ENCODE measurements around the gene PPP1R16B.

The PPP1R16B gene

DNA sequence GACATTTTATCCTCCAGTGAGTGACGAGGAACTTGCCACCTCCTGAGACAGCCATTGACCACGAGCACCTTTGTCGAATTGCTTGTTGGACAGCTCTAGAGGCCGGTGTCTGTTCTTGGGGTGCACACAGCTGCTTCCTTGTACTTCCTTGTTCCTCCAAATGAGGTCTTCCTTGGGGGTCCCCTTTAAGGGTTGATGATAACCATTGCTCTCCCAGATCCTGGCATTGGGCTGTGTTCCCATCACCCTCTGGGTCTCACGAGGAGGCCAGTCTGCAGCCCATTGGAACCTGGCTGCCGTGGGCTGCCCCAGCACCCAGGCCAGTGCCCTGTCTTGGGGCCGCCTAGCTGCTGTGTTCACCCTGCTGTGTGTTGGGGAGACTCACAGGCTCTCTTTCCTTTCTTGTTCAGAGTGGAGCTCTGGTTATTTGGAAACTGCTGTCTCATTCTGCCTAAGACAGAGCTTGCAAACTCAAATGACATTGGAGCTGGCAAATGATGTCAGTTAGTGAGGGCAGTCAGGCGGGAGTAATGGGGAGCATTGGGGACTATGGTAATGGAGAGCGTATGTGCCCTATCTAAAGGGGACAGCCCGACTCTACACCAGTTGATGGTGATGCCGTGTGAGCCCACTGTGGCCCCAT lies 25.7 kb downstream of the PPP1R16B start:
- Histone ChIP-seq H3K4me3 (ENCODE audit: low read depth, low read length) (no peak overlapping the region), H3K27me3 (replicated peaks) (no peaks in the 10 kb centered on the region), H3K27ac (no peak overlapping the region), H3K36me3 (replicated peaks) (no peaks in the 10 kb centered on the region)
- in situ Hi-C loops (cut with HindIII; ENCODE audit: low pct_ligation_motif_present, low sequenced_read_pairs) = no loop called here
- TF ChIP-seq, protein P1, sequence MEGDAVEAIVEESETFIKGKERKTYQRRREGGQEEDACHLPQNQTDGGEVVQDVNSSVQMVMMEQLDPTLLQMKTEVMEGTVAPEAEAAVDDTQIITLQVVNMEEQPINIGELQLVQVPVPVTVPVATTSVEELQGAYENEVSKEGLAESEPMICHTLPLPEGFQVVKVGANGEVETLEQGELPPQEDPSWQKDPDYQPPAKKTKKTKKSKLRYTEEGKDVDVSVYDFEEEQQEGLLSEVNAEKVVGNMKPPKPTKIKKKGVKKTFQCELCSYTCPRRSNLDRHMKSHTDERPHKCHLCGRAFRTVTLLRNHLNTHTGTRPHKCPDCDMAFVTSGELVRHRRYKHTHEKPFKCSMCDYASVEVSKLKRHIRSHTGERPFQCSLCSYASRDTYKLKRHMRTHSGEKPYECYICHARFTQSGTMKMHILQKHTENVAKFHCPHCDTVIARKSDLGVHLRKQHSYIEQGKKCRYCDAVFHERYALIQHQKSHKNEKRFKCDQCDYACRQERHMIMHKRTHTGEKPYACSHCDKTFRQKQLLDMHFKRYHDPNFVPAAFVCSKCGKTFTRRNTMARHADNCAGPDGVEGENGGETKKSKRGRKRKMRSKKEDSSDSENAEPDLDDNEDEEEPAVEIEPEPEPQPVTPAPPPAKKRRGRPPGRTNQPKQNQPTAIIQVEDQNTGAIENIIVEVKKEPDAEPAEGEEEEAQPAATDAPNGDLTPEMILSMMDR (IDR thresholded peaks at IDR 0.05; ENCODE audit: low read depth, low read length, missing control alignments) = no peak
- DNase-seq = no peak

DNA sequence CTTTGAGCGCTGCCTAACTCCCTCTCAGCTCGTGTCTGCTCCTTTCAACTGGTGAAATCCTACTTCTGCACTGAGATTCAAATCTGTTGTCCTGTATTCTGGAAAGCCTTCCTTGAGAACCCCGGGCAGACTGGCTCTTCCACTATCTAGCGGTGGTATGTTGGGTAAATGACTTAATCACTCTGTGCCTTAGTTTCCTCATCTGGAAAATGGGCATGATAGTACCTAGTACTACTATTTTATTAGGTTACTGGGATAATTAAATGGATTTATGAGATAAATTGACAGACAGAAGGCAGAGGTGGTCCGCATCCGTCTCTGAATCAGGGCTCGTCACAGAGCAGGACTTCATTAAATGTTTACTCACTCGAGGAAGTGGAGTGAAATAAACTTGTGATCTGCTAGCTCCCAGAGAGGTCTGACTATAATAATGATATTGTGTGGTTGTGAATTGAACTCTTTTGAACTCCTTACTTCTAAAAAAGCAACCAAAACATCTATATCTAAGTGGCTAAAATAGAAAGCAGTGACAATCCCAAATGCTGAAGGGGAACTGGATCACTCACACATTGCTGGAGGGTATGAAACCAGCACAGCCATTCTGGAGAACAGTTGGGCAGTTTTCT lies 26.6 kb downstream of the PPP1R16B start:
- in situ Hi-C loops (cut with HindIII; ENCODE audit: low pct_ligation_motif_present, low sequenced_read_pairs) = no loop called here
- no peak for DNase-seq
- Histone ChIP-seq H3K27me3 (replicated peaks) (no peaks in the 10 kb centered on the region), H3K27ac (no peak overlapping the region), H3K36me3 (replicated peaks) (no peaks in the 10 kb centered on the region), H3K4me3 (ENCODE audit: low read depth, low read length) (no peak overlapping the region)
- TF ChIP-seq, protein P1 (IDR thresholded peaks at IDR 0.05; ENCODE audit: low read depth, low read length, missing control alignments) = no peak

DNA sequence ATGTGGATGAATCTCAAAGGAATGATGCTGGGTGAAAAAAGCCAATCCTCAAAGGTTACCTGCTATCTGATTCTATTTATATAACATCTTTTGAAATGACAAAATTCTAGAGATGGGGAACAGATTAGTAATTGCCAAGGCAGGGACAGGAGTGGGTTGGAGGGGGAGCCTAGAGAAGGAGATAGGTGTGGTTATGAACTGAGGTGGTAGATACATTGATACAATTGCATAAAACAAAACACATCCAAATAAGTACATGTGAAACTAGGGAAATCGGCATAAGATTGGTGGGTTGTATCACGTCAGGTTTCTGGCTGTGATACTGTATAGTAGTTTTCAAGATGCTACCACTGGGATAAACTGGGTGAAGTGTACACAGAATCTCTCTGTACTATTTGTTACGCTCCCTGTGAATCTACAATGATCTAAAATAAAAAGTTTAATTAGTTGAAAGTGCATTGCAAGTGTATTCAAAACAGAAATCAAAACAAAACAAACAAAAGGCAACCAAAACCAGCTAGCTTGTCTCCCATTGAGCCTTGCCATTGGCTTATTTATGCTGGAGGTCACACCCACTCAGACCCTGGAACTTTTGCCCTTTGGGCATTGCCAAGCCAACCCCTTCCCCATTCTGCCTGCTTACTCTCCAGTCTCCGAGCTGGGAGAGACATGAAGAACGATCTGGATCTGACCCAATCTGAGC lies 27.8 kb downstream of the PPP1R16B start:
- TF ChIP-seq, protein P1 (IDR thresholded peaks at IDR 0.05; ENCODE audit: low read depth, low read length, missing control alignments) = no peak
- Histone ChIP-seq H3K4me3 (ENCODE audit: low read depth, low read length) (no peak overlapping the region), H3K27me3 (replicated peaks) (no peaks in the 10 kb centered on the region), H3K36me3 (replicated peaks) (no peaks in the 10 kb centered on the region), H3K27ac (no peak overlapping the region)
- in situ Hi-C loops (cut with HindIII; ENCODE audit: low pct_ligation_motif_present, low sequenced_read_pairs) = no loop called here
- DNase-seq = no peak

DNA sequence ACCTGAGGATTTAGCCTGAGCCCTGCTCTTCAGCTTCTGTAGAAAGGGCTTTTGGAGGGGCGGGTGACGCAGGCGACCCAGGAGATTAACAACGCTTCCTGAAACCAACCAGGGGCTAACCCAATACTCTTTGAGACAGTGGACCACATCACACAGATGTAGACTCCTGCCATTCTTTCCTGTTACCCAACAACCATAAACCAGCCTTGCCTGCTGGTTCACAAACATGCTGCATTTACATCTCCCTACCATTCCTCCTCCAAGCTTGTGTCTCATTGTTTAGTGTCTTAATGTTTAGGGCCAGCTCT lies 28.3 kb downstream of the PPP1R16B start:
- Histone ChIP-seq H3K27me3 (replicated peaks) (no peaks in the 10 kb centered on the region), H3K4me3 (ENCODE audit: low read depth, low read length) (no peak overlapping the region), H3K36me3 (replicated peaks) (no peaks in the 10 kb centered on the region), H3K27ac (no peak overlapping the region)
- TF ChIP-seq, protein P1 (IDR thresholded peaks at IDR 0.05; ENCODE audit: low read depth, low read length, missing control alignments) = no peak
- DNase-seq = no peak
- in situ Hi-C loops (cut with HindIII; ENCODE audit: low pct_ligation_motif_present, low sequenced_read_pairs) = no loop called here

DNA sequence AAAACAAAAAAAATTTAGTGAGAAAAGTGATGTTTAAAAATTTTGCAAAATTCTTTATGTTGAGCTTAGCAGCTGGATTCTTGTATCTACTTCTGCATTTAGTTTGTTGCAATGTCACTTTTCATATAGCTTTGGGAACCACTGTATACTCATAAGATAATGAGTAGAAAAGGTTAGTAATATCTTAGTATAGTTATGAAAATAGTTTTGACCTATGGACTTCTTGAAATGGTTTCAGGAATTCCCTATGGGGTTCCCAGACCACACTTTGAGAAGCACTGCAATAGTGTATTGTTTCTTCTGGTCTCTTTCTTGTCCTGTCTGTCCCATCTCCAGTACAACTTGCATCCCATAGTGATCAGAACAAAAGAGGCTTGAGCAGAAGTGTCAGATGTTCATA lies 29.4 kb downstream of the PPP1R16B start:
- in situ Hi-C loops (cut with HindIII; ENCODE audit: low pct_ligation_motif_present, low sequenced_read_pairs) = no loop called here
- TF ChIP-seq, protein P1 (IDR thresholded peaks at IDR 0.05; ENCODE audit: low read depth, low read length, missing control alignments) = no peak
- Histone ChIP-seq H3K27ac (no peak overlapping the region), H3K27me3 (replicated peaks) (no peaks in the 10 kb centered on the region), H3K4me3 (ENCODE audit: low read depth, low read length) (no peak overlapping the region), H3K36me3 (replicated peaks) (no peaks in the 10 kb centered on the region)
- no peak for DNase-seq

Measured in brain microvascular endothelial cell (primary cell).